Measurements from ENCODE around the gene TCF12.
"Not testable (repeated sequence)": the region's sequence is repeated elsewhere in the genome, so short reads cannot be mapped to it uniquely, and the experiment has no call there.

Gene TCF12

GRCh38 chr15:56919031-56919608, 676 bp downstream of the TCF12 start:
- Histone ChIP-seq H3K4me1 (ENCODE audit: control insufficient read depth, insufficient read depth, low read length) (peaks cover 3% of the 10 kb centered on the region), H3K4me3 (ENCODE audit: low read depth, low read length) (peak overlapping the region; percentile 73)

GRCh38 chr15:56919609-56920366, 1.3 kb downstream of the TCF12 start:
- H3K9me3 ChIP-seq (ENCODE audit: control insufficient read depth, insufficient read depth, low read length), result no peaks in the 10 kb centered on the region
- H3K4me1 ChIP-seq (ENCODE audit: control insufficient read depth, insufficient read depth, low read length), result peaks cover 3% of the 10 kb centered on the region
- peak overlapping the region; percentile 73 for H3K4me3 ChIP-seq (ENCODE audit: low read depth, low read length)
- no peaks in the 10 kb centered on the region for H3K36me3 ChIP-seq (ENCODE audit: control insufficient read depth, insufficient read depth, low read length)
- H3K27me3 ChIP-seq (ENCODE audit: control insufficient read depth, insufficient read depth, low read length), result peaks cover 11% of the 10 kb centered on the region
- peak overlapping the region; percentile 78 for H3K9ac ChIP-seq (ENCODE audit: low read depth, low read length)

More at GRCh38 chr15:56919031-56919608, 676 bp downstream of the TCF12 start:
- peak overlapping the region; percentile 78 for H3K9ac ChIP-seq (ENCODE audit: low read depth, low read length)
- no peaks in the 10 kb centered on the region for H3K36me3 ChIP-seq (ENCODE audit: control insufficient read depth, insufficient read depth, low read length)
- H3K27me3 ChIP-seq (ENCODE audit: control insufficient read depth, insufficient read depth, low read length), result peaks cover 11% of the 10 kb centered on the region
- no peaks in the 10 kb centered on the region for H3K9me3 ChIP-seq (ENCODE audit: control insufficient read depth, insufficient read depth, low read length)

GRCh38 chr15:56920367-56920627, 1.9 kb downstream of the TCF12 start:
- H3K9ac ChIP-seq (ENCODE audit: low read depth, low read length), result peak overlapping the region; percentile 78
- H3K9me3 ChIP-seq (ENCODE audit: control insufficient read depth, insufficient read depth, low read length), result no peaks in the 10 kb centered on the region
- H3K4me3 ChIP-seq (ENCODE audit: low read depth, low read length), result peak overlapping the region; percentile 73
- H3K27me3 ChIP-seq (ENCODE audit: control insufficient read depth, insufficient read depth, low read length), result peaks cover 11% of the 10 kb centered on the region
- H3K36me3 ChIP-seq (ENCODE audit: control insufficient read depth, insufficient read depth, low read length), result no peaks in the 10 kb centered on the region
- H3K4me1 ChIP-seq (ENCODE audit: control insufficient read depth, insufficient read depth, low read length), result peaks cover 3% of the 10 kb centered on the region

- Histone ChIP-seq H3K9me3 (ENCODE audit: control insufficient read depth, insufficient read depth, low read length) (no peaks in the 10 kb centered on the region), H3K27me3 (ENCODE audit: control insufficient read depth, insufficient read depth, low read length) (no peaks in the 10 kb centered on the region), H3K4me3 (ENCODE audit: low read depth, low read length) (no peak overlapping the region), H3K4me1 (ENCODE audit: control insufficient read depth, insufficient read depth, low read length) (no peaks in the 10 kb centered on the region), H3K36me3 (ENCODE audit: control insufficient read depth, insufficient read depth, low read length) (no peaks in the 10 kb centered on the region), H3K9ac (ENCODE audit: low read depth, low read length) (no peak overlapping the region)
These were observed 4.7 kb downstream of the TCF12 start for GRCh38 chr15:56923174-56923591.

DNA sequence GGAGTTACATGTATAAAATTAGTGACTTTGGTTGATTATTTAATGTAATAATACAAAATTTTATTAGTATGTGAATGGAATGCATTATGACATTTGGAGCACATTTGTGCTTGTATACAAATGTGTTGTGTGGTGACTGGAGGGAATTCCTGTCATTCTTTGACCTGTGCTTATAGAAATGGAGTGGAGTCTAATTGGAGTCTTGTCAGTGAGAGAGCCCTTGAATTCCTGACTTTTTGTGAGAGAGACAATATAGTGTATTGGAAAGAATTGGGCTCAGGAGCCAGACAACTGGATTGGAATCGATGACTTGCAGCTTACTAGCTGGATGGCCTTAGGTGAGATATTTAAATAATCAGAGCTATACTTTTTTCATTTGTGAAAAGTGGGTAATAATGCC, 9.4 kb downstream of the TCF12 start:
- H3K36me3 ChIP-seq (ENCODE audit: control insufficient read depth, insufficient read depth, low read length), result no peaks in the 10 kb centered on the region
- no peaks in the 10 kb centered on the region for H3K27me3 ChIP-seq (ENCODE audit: control insufficient read depth, insufficient read depth, low read length)
- H3K4me3 ChIP-seq (ENCODE audit: low read depth, low read length), result no peak overlapping the region
- H3K9ac ChIP-seq (ENCODE audit: low read depth, low read length), result no peak overlapping the region
- H3K4me1 ChIP-seq (ENCODE audit: control insufficient read depth, insufficient read depth, low read length), result no peaks in the 10 kb centered on the region
- H3K9me3 ChIP-seq (ENCODE audit: control insufficient read depth, insufficient read depth, low read length), result no peaks in the 10 kb centered on the region

DNA sequence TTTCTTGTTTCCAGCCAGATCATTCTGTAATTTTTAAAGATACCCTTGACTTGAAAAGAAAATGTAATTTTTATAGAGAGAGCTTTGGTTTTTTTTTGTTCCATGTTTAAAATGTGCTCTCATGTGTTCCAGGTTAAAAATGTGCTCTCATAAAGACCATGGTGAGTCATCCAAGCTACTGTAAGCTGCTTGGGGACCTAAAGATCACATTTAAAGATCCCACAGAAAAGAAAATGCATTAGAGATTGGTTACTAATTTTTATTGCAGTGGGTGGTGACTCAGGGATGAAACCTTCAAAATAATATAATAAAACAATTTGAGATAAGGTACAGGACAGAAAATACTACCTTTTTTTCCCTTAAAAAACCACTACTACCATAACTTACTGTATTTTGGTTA, 11.0 kb downstream of the TCF12 start:
- Histone ChIP-seq H3K27me3 (ENCODE audit: control insufficient read depth, insufficient read depth, low read length) (no peaks in the 10 kb centered on the region), H3K4me1 (ENCODE audit: control insufficient read depth, insufficient read depth, low read length) (no peaks in the 10 kb centered on the region), H3K9ac (ENCODE audit: low read depth, low read length) (no peak overlapping the region), H3K4me3 (ENCODE audit: low read depth, low read length) (no peak overlapping the region), H3K36me3 (ENCODE audit: control insufficient read depth, insufficient read depth, low read length) (no peaks in the 10 kb centered on the region), H3K9me3 (ENCODE audit: control insufficient read depth, insufficient read depth, low read length) (no peaks in the 10 kb centered on the region)

DNA sequence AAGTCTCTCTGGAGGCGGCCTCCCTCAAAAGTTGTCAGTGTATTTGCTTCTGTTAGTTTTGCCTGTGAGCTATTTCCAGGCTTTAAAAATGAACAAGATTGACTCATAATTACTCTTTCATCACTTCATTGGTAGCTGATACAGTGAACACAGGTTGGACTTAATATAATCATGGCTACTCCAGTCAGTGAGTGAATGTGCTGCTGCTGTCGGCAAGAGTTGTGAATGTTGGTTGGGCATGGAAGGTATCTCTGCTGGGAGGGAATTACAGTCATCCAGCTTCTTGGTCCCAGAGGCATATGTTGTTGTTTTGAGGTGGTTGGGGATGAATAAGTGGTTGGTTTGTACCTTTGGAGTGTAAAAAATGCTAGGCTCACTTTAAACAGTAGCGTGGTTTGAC, 11.5 kb downstream of the TCF12 start:
- no peak overlapping the region for H3K4me3 ChIP-seq (ENCODE audit: low read depth, low read length)
- H3K9me3 ChIP-seq (ENCODE audit: control insufficient read depth, insufficient read depth, low read length), result no peaks in the 10 kb centered on the region
- no peaks in the 10 kb centered on the region for H3K36me3 ChIP-seq (ENCODE audit: control insufficient read depth, insufficient read depth, low read length)
- no peaks in the 10 kb centered on the region for H3K4me1 ChIP-seq (ENCODE audit: control insufficient read depth, insufficient read depth, low read length)
- H3K9ac ChIP-seq (ENCODE audit: low read depth, low read length), result no peak overlapping the region
- no peaks in the 10 kb centered on the region for H3K27me3 ChIP-seq (ENCODE audit: control insufficient read depth, insufficient read depth, low read length)

DNA sequence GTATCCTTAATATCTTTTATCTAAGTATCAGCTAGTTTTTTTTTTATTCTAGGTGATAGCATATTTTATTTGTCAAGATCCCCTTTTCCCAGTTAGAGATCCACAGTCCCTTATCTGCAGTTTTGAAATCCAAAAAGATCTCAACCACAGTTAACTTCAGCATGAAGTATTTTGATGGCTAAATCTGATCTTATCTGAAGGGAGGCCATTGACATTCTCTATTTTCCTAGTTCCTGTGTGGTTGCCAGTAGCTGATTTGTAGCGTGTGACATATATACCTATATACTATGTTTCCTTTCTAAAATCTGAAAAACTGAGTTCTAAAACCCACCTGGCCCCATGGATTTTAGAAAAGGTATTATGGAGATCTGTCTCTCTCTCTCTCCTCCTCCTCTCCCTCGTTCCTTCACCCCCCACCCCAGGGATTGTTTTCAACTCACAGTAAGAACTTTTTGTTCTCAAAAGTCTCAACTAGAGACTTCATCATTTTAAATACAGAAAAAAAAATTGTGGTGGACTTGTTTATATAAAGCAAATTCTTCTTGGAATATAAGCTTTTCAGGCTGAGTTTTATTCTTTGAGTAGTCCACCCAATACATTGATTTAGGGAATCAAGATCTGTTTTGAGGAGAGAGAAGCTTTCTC, 12.3 kb downstream of the TCF12 start:
- Histone ChIP-seq H3K4me3 (ENCODE audit: low read depth, low read length) (no peak overlapping the region), H3K27me3 (ENCODE audit: control insufficient read depth, insufficient read depth, low read length) (no peaks in the 10 kb centered on the region), H3K4me1 (ENCODE audit: control insufficient read depth, insufficient read depth, low read length) (no peaks in the 10 kb centered on the region), H3K36me3 (ENCODE audit: control insufficient read depth, insufficient read depth, low read length) (no peaks in the 10 kb centered on the region), H3K9ac (ENCODE audit: low read depth, low read length) (no peak overlapping the region), H3K9me3 (ENCODE audit: control insufficient read depth, insufficient read depth, low read length) (no peaks in the 10 kb centered on the region)

- Histone ChIP-seq H3K9ac (ENCODE audit: low read depth, low read length) (no peak overlapping the region), H3K9me3 (ENCODE audit: control insufficient read depth, insufficient read depth, low read length) (no peaks in the 10 kb centered on the region), H3K4me3 (ENCODE audit: low read depth, low read length) (no peak overlapping the region), H3K36me3 (ENCODE audit: control insufficient read depth, insufficient read depth, low read length) (no peaks in the 10 kb centered on the region), H3K4me1 (ENCODE audit: control insufficient read depth, insufficient read depth, low read length) (no peaks in the 10 kb centered on the region), H3K27me3 (ENCODE audit: control insufficient read depth, insufficient read depth, low read length) (no peaks in the 10 kb centered on the region)
These were observed 13.4 kb downstream of the TCF12 start for GRCh38 chr15:56931639-56932508.

- H3K27me3 ChIP-seq (ENCODE audit: control insufficient read depth, insufficient read depth, low read length); H3K4me1 ChIP-seq (ENCODE audit: control insufficient read depth, insufficient read depth, low read length); H3K9me3 ChIP-seq (ENCODE audit: control insufficient read depth, insufficient read depth, low read length); H3K4me3 ChIP-seq (ENCODE audit: low read depth, low read length); H3K36me3 ChIP-seq (ENCODE audit: control insufficient read depth, insufficient read depth, low read length); H3K9ac ChIP-seq (ENCODE audit: low read depth, low read length): not testable (repeated sequence)
These were observed 14.0 kb downstream of the TCF12 start for GRCh38 chr15:56932509-56932868.

GRCh38 chr15:56933410-56933809, 15.0 kb downstream of the TCF12 start:
- Histone ChIP-seq H3K4me3 (ENCODE audit: low read depth, low read length) (no peak overlapping the region), H3K36me3 (ENCODE audit: control insufficient read depth, insufficient read depth, low read length) (no peaks in the 10 kb centered on the region), H3K4me1 (ENCODE audit: control insufficient read depth, insufficient read depth, low read length) (no peaks in the 10 kb centered on the region), H3K9me3 (ENCODE audit: control insufficient read depth, insufficient read depth, low read length) (no peaks in the 10 kb centered on the region), H3K9ac (ENCODE audit: low read depth, low read length) (no peak overlapping the region), H3K27me3 (ENCODE audit: control insufficient read depth, insufficient read depth, low read length) (no peaks in the 10 kb centered on the region)
